ENCODE measurements around the gene XYLT1. TPM values are rescaled to one million over a fixed set of nuclear protein-coding genes. Genes with fewer than 3 reads are reported as not detected.

XYLT1 gene
- total RNA-seq, 1 experiment from 2014 or later = 25.0 TPM

GRCh38 chr16:17450291-17450690, 20.5 kb downstream of the XYLT1 start:
- no peaks in the 10 kb centered on the region for H3K27me3 Mint-ChIP-seq (ENCODE audit: low read depth)
- TF ChIP-seq ZNF396 (CRISPR knock-in tag; IDR thresholded peaks at IDR 0.05; ENCODE audit: borderline replicate concordance) = no peak
- TF ChIP-seq ZNF423 (CRISPR knock-in tag; IDR thresholded peaks at IDR 0.05) = no peak
- no peak for TF ChIP-seq RELA (CRISPR knock-in tag; IDR thresholded peaks at IDR 0.05; ENCODE audit: borderline replicate concordance)
- TF ChIP-seq TEAD4 (CRISPR knock-in tag; IDR thresholded peaks at IDR 0.05) = no peak
- TF ChIP-seq NFYB (CRISPR knock-in tag; conservative IDR thresholded peaks at IDR 0.05; ENCODE audit: low read depth) = no peak
- no peak for TF ChIP-seq HMGA2 (CRISPR knock-in tag; IDR thresholded peaks at IDR 0.05)
- TF ChIP-seq CTCF (IDR thresholded peaks at IDR 0.05) = no peak
- TF ChIP-seq, protein P1, sequence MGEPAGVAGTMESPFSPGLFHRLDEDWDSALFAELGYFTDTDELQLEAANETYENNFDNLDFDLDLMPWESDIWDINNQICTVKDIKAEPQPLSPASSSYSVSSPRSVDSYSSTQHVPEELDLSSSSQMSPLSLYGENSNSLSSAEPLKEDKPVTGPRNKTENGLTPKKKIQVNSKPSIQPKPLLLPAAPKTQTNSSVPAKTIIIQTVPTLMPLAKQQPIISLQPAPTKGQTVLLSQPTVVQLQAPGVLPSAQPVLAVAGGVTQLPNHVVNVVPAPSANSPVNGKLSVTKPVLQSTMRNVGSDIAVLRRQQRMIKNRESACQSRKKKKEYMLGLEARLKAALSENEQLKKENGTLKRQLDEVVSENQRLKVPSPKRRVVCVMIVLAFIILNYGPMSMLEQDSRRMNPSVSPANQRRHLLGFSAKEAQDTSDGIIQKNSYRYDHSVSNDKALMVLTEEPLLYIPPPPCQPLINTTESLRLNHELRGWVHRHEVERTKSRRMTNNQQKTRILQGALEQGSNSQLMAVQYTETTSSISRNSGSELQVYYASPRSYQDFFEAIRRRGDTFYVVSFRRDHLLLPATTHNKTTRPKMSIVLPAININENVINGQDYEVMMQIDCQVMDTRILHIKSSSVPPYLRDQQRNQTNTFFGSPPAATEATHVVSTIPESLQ (CRISPR knock-in tag; IDR thresholded peaks at IDR 0.05) = no peak
- TF ChIP-seq, protein P2, sequence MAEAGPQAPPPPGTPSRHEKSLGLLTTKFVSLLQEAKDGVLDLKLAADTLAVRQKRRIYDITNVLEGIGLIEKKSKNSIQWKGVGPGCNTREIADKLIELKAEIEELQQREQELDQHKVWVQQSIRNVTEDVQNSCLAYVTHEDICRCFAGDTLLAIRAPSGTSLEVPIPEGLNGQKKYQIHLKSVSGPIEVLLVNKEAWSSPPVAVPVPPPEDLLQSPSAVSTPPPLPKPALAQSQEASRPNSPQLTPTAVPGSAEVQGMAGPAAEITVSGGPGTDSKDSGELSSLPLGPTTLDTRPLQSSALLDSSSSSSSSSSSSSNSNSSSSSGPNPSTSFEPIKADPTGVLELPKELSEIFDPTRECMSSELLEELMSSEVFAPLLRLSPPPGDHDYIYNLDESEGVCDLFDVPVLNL (CRISPR knock-in tag; IDR thresholded peaks at IDR 0.05; ENCODE audit: borderline replicate concordance, low read depth) = no peak
- no peak for TF ChIP-seq FOXK1 (CRISPR knock-in tag; IDR thresholded peaks at IDR 0.05)
- no peak for TF ChIP-seq ZNF532 (CRISPR knock-in tag; IDR thresholded peaks at IDR 0.05; ENCODE audit: borderline replicate concordance)
- no peak for TF ChIP-seq PRDM15 (CRISPR knock-in tag; IDR thresholded peaks at IDR 0.05)
- no peak for TF ChIP-seq ELF4 (CRISPR knock-in tag; IDR thresholded peaks at IDR 0.05; ENCODE audit: low read depth)
- TF ChIP-seq, protein P3, sequence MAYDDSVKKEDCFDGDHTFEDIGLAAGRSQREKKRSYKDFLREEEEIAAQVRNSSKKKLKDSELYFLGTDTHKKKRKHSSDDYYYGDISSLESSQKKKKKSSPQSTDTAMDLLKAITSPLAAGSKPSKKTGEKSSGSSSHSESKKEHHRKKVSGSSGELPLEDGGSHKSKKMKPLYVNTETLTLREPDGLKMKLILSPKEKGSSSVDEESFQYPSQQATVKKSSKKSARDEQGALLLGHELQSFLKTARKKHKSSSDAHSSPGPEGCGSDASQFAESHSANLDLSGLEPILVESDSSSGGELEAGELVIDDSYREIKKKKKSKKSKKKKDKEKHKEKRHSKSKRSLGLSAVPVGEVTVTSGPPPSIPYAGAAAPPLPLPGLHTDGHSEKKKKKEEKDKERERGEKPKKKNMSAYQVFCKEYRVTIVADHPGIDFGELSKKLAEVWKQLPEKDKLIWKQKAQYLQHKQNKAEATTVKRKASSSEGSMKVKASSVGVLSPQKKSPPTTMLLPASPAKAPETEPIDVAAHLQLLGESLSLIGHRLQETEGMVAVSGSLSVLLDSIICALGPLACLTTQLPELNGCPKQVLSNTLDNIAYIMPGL (CRISPR knock-in tag; IDR thresholded peaks at IDR 0.05) = no peak
- no peak for TF ChIP-seq E2F1 (CRISPR knock-in tag; IDR thresholded peaks at IDR 0.05)
- TF ChIP-seq ZNF425 (CRISPR knock-in tag; conservative IDR thresholded peaks at IDR 0.05) = no peak
- TF ChIP-seq ETV6 (CRISPR knock-in tag; IDR thresholded peaks at IDR 0.05) = no peak
- no peak for TF ChIP-seq CREB1 (CRISPR knock-in tag; IDR thresholded peaks at IDR 0.05)

More at GRCh38 chr16:17450291-17450690, 20.5 kb downstream of the XYLT1 start:
- CTCF ChIA-PET = interaction anchor here (1.2 kb wide), 1 partner anchor 18 kb away, joined by 3 read pairs; no protein-coding TSS in a partner anchor
- no peak for ATAC-seq
- Mint-ChIP-seq H3K36me3 (peaks cover 3% of the 10 kb centered on the region), H3K4me3 (no peak overlapping the region), H3K9me3 (no peaks in the 10 kb centered on the region), H3K27ac (no peak overlapping the region; the same call in none of the 2 replicates), H3K4me1 (peaks cover 47% of the 10 kb centered on the region)
- POLR2A ChIA-PET = no interaction called here
- DNase-seq (ENCODE audit: low spot score) = no peak
